Upper lobe of left lung (tissue), 4 donors: Measurements from ENCODE around the gene LPAR5.

Experiments
- CTCF ChIP-seq, 6 experiments: fragments of 450-650 bp in 4 of 6; fragments of 200-600 bp in 2 of 6; sonication (generic) in 2 of 6; IDR thresholded peaks; one replicate each; pipeline ENCODE4 v1.5.1; 2016 to 2019; ENCODE audit warnings: antibody characterized with exemption in 6 of 6
- EP300 ChIP-seq, 4 donors: sonication (generic); formaldehyde crosslinking; IDR thresholded peaks; one replicate each; pipeline ENCODE4 v1.5.1; 2017; ENCODE audit warnings: antibody characterized with exemption in 4 of 4, control low read depth in 2 of 4
- POLR2A ChIP-seq, 4 donors: fragments of 450-650 bp; IDR thresholded peaks; one replicate each; pipeline ENCODE4 v1.5.1; 2016 to 2017; ENCODE audit warnings: antibody characterized with exemption in 4 of 4, mild to moderate bottlenecking in 2 of 4

- TF ChIP-seq CTCF (IDR thresholded peaks at IDR 0.05) (no peak), POLR2A (IDR thresholded peaks at IDR 0.05) (no peak), EP300 (IDR thresholded peaks at IDR 0.05) (no peak)
Measured at GRCh38 chr12:6644903-6645302, 9.1 kb upstream of the LPAR5 start.
